Fibroblast of upper back skin (primary cell): ENCODE measurements around the gene ING1.
"Not testable (repeated sequence)": the region's sequence is repeated elsewhere in the genome, so short reads cannot be mapped to it uniquely, and the experiment has no call there.

Source experiments
- DNase-seq: peaks from one replicate; pipeline ENCODE4 v3.0.0-alpha.2; 2013

Gene ING1

GRCh38 chr13:110719036-110719710, 5.7 kb downstream of the ING1 start:
- no peak for DNase-seq

DNA sequence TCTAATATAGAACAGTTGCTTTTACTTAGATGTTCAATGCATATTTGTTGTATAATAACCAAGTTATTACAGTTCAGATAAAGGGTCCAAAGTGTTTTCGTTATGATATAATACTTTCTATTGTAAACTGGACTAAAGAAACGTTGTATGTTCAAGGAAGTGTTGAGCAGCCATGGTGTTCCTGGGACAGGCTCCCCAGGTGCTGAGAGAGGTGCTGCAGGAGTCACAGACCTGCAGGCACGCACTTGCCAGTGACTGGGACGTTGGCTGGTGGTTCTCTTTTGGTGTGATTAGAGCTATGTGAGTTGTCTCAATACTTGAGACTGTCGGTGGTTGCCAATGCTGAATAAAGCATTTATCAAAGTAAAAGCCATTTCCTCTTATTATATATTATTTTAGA, 9.5 kb downstream of the ING1 start:
- DNase-seq: no peak

DNA sequence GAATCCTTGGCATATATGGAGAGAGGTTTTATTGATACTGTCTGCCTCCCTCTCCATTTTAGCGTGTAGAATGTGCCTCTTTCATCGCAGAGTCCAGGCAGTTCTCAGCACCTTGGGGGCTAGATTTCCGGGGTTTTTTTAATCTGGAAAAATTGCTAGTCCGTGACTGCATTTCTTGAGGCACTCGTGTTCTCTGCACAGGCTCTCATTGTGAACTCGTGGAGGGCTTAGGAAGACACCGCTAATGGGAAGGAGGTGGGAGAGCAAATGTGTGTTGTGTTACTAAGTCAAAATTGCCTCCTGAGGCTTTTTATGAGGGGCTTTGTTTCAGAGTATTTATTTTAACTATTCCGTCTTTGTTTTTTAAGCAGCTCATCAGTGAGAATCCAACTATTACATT, 10.1 kb downstream of the ING1 start:
- no peak for DNase-seq

- not testable (repeated sequence) for DNase-seq
These were observed 12.7 kb downstream of the ING1 start for GRCh38 chr13:110726153-110726552.

GRCh38 chr13:110726726-110727125, 13.2 kb downstream of the ING1 start:
- DNase-seq: no peak

DNA sequence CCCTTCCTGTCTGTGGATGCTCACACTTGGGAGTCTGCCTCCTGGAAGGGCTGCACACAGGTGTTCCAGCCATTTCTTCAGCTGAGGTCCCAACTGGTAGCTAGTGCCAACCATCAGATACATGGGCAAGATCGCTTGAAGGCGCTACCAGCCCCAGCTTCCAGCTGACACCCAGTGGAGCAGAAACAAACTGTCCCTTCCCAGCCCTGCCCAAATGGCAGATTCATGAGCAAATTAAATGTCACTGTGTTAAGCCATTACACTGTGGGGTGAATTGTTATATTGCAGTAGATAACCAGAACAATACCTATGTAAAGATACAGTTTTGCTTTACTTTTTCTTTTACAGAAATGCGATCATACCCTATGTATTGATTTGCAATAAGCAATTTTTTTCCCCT, 17.6 kb downstream of the ING1 start:
- DNase-seq: no peak

DNA sequence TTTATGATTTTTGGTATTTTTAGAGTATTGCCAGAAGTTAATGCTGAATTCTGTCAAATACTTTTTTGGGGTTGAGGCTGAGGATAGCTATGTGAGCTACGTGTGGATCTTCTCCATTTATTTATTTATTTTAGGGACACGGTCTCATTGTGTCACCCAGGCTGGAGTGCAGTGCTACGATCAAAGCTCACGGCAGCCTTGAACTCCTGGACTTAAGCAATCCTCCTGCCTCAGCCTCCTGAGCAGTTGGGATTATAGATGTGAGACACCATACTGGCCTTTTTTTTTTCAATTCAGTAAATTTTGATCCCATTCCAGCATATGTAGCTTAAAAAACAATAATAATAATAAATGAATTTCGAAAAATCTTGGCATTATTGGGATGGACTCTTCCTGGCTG, 21.1 kb downstream of the ING1 start:
- DNase-seq: no peak

GRCh38 chr13:110737555-110737954, 24.1 kb downstream of the ING1 start:
- no peak for DNase-seq

DNA sequence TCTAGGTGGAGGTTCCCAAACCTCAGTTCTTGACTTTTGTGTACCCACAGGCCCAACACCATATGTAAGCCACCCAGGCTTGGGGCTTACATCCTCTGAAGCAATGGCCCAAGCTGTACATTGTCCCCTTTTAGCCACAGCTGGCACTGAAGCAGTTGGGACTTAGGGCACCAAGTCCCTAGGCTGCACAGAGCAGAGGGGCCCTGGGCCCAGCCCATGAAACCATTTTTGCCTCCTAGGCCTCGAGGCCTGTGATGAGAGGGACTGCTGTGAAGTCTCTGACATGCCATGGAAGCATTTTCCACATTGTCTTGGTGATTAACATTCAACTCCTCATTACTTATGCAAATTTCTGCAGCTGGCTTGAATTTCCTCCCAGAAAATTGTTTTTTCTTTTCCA, 30.2 kb downstream of the ING1 start:
- DNase-seq: no peak

GRCh38 chr13:110746438-110746837, 32.9 kb downstream of the ING1 start:
- peak; percentile 3 for DNase-seq

DNA sequence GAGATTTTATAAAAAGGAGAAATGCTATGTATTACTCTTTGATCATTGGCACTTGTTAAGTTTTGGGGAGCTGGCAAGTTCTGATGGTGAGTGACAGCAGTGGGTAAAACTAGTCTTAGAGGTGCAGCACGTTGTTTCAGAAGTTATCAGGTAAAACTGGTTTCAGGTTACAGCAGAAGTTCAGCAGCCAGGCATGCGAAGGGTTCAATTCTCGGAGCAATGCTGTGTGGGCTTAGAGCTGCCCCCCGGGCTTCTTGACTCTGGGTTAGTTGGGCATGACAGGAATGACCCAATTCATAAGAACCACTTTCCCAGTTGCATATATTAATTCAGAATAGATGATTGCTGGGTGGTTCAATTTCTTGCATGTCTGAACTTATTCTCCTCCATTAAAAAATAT, 34.8 kb downstream of the ING1 start:
- DNase-seq: no peak

- DNase-seq: peak; percentile 59
These were observed 42.7 kb downstream of the ING1 start for GRCh38 chr13:110756219-110756631.

GRCh38 chr13:110757296-110757695, 43.8 kb downstream of the ING1 start:
- DNase-seq: no peak

GRCh38 chr13:110758195-110758805, 44.8 kb downstream of the ING1 start:
- peak; percentile 15 for DNase-seq

- DNase-seq: peak; percentile 65
These were observed 46.2 kb downstream of the ING1 start for GRCh38 chr13:110759710-110760109.

DNA sequence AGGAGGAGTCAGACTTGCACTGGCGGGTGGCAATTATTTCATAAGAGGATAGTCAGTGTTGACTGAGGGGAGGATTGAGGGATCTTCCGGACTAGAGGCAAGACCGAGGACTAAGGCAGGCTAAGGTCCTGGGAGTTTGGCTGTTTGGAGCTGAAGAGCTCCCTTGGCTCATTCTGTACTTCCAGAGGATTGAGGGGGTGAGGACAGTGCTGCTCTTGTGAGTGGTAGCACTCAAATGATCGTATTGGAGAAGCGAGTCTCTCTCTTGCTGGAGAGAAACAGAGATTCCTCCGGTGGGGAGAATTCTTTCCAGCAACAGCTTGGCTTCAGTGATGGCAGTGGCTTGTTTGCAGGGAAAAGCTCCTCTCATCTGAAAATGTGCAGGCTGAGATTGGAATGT, 47.1 kb downstream of the ING1 start:
- DNase-seq: no peak

GRCh38 chr13:110766671-110767430, 53.4 kb downstream of the ING1 start:
- DNase-seq: no peak

DNA sequence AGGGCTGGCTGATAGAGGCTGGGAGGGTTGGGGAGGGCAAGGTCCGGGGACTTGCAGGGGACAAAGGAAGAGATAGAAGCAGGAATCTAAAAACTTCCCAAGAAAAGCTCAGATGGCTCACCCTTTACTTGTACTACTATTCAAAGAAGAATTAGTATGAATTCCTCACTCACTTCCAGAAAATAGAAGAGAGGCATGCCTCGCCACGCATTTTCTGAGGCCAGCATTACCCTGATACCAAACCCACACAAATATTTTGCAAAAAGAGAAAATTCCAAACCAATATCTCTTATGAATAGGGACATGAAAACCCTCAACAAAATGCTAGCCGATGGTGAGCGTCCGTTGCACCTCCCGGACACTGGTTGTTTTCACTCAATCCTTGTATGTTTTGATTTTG, 54.0 kb downstream of the ING1 start:
- no peak for DNase-seq

DNA sequence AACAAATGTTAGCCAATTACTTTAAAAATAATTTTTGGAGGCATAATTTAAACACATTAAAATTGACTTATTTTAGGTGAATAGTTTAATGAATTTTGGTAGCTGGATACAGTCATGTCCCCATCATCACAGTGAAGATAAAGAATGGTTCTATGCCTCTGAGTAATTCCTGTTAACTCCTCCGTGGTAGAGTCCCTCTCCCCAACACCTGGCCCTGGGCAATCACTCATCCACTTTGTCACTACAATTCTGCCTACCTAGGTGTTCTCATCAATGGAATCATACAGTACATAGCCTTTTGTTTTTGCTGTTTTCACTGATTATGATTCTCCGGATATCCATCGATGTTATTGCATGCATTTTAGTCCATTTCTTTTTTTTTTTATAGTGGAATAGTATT, 55.6 kb downstream of the ING1 start:
- DNase-seq: no peak

DNA sequence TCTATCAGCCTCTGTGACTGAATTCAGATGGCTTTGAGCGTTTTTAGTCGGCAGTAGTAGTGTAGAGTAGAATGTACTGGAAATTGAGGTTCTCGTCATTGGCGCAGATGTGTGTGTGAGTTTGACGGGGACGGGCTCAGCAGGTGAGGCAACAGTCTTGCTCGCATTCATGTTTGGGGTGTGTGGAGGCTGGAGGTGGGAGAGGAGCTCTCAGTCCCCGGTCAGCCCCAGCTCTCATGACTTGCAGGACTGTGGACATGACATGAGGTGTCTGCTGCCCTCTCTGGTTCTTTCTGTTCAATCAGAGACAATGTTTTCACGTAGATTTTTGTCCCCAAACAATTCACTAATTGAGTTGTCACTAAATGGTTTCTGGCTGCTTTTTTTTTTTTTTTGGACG, 57.2 kb downstream of the ING1 start:
- DNase-seq: no peak

DNA sequence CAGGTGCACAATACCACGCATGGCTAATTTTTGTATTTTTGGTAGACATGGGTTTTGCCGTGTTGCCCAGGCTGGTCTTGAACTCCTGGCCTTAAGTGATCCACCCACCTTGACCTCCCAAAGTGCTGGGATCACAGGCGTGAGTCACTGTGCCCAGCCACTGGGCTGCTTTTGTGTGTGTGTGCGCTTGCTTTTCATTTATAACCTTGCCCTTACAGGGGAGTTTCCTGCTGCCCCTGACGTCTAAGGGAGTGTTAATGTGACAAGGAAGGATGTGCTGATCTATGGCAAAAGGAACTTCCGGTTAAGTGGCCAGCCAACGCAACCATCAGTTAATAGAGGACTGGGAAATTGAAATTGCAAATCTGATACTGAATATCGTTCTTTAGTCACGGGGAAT, 57.7 kb downstream of the ING1 start:
- DNase-seq: no peak

- no peak for DNase-seq
These were observed 58.8 kb downstream of the ING1 start for GRCh38 chr13:110772091-110772984.
